NCI-H2107 treated with DMSO at 0.1 percent for 48 hours (cell line): Measurements from ENCODE around the gene PHF21B.

ENCODE experiments used
- DNase-seq: peaks from one replicate; lab custom pipeline; 2025; ENCODE audit not compliant: unreplicated experiment; lab: John Stamatoyannopoulos, UW

PHF21B gene

GRCh38 chr22:44847892-44848291 lies 161.9 kb downstream of the PHF21B start:
- no peak for DNase-seq

DNA sequence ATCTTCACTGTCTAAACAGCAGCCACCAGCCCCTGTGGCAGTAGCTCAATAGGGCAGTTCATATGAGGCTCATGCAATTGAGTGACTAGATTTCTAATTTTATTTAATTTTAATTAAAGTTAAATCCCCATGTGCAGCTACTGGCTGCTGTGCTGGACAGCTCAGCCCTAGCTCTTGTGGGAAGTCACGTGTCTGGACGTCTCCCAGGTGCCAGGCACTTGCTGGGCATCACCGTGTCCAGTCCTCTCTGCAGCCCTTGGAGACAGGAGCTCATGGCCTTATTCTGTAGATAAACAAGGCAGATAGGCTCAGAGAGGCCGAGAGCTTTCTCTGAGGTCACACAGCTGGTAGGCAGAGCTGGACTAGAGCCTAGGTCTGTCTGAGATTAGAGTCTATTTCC lies 162.4 kb downstream of the PHF21B start:
- no peak for DNase-seq

DNA sequence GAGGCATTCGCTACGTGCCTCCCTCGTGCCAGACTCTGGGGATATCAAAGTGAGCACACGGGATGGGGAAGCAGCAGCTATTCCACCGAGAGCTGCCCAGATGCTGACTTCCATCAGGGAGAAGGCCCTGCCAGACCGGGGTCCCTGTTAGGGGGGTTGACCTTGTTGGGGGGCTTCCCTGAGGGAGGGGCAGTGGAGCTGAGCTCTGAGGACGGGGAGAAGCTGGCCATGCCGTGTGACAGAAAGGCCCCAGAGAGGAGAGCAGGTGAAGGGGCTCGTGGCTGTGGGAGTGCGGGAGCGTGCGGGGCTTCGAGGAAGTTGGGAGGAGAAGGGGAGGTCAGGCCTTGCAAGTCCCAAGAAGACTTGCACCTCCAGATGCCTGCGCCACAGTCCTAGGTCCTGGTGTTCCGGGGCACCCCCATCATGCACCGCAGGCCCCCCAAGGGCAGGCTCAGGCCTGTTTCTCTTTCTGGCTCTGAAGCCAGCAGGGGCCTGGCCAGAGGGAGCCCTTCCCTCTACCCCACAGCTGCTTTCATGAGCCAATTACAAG lies 163.0 kb downstream of the PHF21B start:
- DNase-seq: no peak

DNA sequence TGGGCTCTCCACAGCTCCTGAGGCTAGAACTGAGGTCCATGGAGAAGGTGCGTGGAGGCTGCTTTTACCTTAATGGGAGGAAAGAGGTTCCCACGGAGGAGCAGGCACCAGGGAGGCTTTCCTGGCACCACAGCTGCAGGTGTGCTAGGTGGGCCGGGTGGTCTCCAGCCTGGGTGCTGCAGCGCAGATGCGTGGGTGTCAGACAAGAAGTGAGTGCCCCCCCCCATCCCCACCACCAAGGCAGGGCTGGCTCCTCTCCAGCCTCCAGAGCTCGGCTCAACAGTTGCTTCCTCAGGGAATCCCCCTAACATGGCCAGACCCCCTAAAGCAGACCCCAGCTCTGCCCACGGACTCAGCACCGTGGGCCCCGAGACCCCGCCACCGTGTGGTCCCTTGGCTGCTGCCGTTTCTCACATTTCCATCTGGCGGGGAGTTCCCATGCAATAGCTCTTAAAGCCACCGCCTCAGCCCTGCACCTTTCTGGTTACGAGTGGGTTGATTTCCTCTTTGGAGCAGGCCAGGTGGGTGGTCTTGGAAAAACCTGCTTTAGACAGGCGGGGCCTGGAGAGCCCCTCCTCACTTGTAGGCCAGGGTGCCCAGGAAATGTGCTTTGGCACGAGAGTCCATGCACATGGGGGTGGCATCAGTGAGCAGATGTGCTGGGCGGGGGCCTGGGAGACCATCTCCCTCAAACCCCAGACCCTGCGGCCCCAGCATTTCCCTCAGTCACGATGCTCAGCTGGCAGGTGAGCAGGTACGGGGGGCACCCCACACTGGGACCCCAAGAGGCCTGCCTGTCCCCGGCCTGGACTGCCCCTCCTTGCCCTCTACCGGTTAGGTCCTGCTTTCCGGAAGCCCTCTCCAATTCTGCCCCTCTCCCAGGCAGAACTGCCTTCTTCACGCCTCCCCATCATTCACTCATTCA lies 163.7 kb downstream of the PHF21B start:
- no peak for DNase-seq

- no peak for DNase-seq
Measured at GRCh38 chr22:44845191-44845590, 164.6 kb downstream of the PHF21B start.

DNA sequence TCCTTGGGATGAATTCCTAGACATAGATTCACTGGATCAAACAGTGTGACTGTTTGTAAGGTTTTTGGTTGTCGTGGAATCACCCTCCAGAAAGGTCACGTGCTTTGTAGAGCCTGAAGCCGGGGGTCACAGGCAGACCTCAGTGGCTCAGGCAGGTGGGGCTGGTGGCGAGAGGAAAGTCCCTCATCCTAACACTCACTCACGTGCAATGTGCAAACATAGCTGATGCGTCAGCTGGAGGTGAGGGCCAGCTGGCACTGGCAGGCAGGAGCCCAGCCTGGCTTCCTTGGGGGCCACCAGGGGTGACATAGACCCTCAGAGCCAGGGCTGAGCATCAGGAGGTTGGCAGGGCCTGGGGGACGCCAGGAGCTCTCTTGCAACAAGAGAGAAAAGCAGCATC lies 167.4 kb downstream of the PHF21B start:
- no peak for DNase-seq

DNA sequence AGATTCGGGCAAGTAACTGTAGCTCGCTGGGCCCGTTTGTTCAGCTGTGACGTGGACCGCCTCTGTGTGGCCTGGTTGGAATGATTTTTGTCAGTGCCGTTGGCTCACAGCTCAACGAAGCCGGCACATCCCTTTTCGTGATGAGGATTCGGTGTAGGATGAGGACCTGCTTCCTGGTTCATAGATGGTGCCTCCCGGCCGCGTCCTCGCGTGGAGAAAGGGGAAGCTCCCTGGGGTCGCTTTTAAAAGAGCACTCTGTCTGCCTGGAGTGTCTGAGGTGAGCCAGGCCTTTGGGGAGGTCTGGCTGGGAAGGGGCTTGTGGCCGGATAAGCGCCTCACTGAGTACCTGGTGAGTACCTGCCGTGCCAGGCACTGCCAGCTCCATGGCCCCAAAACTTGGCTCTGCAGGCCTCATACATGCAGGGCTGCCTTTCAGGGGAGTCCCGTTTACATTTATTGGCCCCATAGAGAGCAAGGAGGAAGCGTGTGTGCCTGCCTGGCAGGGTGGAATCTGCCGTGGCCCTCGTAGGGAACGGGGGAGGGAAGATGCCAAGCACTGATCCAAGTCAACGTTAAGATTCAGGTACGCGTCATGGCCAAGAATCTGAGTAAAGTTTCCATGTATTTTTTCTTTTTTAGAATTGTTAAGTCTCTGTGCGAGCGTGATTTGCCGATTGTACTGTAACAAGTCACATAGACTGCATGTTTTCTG lies 169.0 kb downstream of the PHF21B start:
- no peak for DNase-seq

DNA sequence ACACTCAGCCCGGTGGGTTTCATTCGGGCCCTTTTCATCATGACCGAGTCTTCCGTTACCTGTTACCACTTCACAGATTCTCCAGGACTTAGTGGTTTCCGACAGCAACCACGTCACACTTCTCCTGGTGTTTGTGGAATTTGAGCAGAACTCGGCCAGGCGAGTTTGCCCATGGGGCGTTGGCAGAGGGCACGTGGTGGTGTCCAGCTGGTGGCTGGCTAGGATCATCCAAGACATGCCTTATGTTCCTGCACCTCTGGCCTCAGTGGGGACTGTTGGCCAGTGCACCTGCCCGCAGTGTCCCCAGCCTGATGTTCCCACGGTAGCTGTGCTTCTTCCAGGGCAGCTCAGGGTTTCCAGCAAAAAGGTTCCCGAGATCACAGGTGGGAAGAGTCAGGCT lies 170.1 kb downstream of the PHF21B start:
- DNase-seq: no peak

DNA sequence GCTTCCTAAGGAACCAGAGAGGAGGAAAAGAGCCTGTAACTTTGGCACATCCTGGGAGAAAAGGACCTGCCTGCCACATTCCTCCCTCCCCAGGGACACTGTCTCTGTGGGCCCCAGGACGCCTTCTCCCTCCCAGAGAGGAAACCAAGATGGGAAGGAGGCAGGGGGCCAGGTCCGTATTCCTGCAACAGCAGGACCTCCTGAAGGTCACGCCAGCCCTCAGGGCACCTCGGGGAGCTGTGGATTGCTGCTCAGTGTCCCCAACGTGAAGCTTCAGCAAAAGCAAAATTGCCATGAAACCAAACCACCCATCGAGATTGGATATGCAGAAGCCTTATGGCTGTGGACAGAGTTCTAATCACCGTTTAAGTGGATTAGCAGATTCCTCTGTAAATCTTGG lies 170.7 kb downstream of the PHF21B start:
- no peak for DNase-seq

- DNase-seq: no peak
Measured at GRCh38 chr22:44838316-44839016, 171.3 kb downstream of the PHF21B start.

- peak; percentile 36 for DNase-seq
Measured at GRCh38 chr22:44837481-44837880, 172.3 kb downstream of the PHF21B start.

DNA sequence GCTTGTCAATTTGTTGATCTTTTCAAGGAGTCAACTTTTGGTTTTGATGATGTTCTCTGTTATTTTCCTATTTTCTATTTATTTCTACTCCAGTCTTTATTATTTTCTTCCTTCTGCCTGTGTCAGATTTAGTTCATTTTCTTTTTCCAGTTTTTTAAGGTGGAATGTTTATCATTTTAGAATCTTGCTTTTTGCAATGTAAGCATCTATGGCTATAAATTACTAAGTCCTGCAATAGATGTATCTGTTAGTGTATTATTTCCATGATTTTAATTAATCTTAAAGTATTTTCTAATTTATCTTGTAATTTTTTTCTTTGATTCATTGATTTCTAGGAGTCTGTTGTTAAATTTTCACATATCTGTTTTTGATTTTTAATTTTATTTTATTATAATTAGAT lies 175.7 kb downstream of the PHF21B start:
- no peak for DNase-seq

DNA sequence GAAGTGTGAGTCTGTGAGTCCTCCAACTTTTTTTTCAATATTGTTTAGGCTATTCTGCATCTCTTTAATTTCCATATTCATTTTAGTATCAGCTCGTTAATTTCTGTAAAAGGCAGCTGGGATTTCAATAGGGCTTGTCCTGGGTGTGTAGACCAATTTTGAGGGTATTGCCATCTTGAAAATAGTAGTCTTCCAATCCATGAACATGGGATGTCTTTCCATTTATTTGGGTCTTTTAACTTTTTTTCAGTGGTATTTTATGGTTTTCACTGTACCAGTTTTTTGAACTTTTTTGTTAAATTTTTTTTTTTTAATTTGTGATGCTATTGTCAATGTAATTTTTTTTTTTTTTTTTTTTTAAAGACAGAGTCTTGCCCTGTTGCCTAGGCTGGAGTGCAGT lies 177.9 kb downstream of the PHF21B start:
- no peak for DNase-seq
